SK-N-SH treated with all-trans-retinoic acid at 6 μM for 48 hours (cell line): Measurements from ENCODE around the gene PRSS22.

Source experiments
- ATAC-seq: fragments of 200-7000 bp; cut with Tn5 transposase; 3 replicates; pipeline ENCODE4 v1.9.1; 2020; ENCODE audit warnings: mild to moderate bottlenecking, moderate library complexity
- ARNTL ChIP-seq: fragments of 450-650 bp; formaldehyde crosslinking; IDR thresholded peaks from 2 replicates; pipeline ENCODE4 v1.5.0; 2020; ENCODE audit warnings: low read depth, mild to moderate bottlenecking, moderate library complexity, borderline replicate concordance
- BACH2 ChIP-seq: fragments of 250-450 bp; sonication (Bioruptor Pico); IDR thresholded peaks from 2 replicates; pipeline ENCODE4 v1.9.0; 2021; ENCODE audit warnings: mild to moderate bottlenecking, borderline replicate concordance
- CREB5 ChIP-seq: fragments of 250-450 bp; sonication (Bioruptor Pico); IDR thresholded peaks from 2 replicates; pipeline ENCODE4 v1.5.1; 2020; ENCODE audit warnings: low read depth, mild to moderate bottlenecking, moderate library complexity
- CSDC2 ChIP-seq: fragments of 250-450 bp; sonication (Bioruptor Pico); IDR thresholded peaks from 2 replicates; pipeline ENCODE4 v1.5.0; 2020; ENCODE audit warnings: mild to moderate bottlenecking, moderate library complexity
- CSRNP3 ChIP-seq: fragments of 250-450 bp; sonication (Bioruptor Pico); IDR thresholded peaks from 2 replicates; pipeline ENCODE4 v1.5.1; 2021; ENCODE audit warnings: mild to moderate bottlenecking, moderate library complexity
- ESRRG ChIP-seq: fragments of 250-450 bp; sonication (Bioruptor Pico); IDR thresholded peaks from 2 replicates; pipeline ENCODE4 v1.6.1; 2021; ENCODE audit warnings: mild to moderate bottlenecking
- OSR1 ChIP-seq: fragments of 250-450 bp; sonication (Bioruptor Pico); IDR thresholded peaks from 2 replicates; pipeline ENCODE4 v1.8.0; 2022; ENCODE audit warnings: moderate library complexity, mild to moderate bottlenecking, inconsistent platforms
- PATZ1 ChIP-seq: fragments of 250-450 bp; sonication (Bioruptor Pico); IDR thresholded peaks from 2 replicates; pipeline ENCODE4 v1.8.0; 2020; ENCODE audit warnings: mild to moderate bottlenecking, moderate library complexity, borderline replicate concordance
- POU6F1 ChIP-seq: fragments of 250-450 bp; sonication (Bioruptor Pico); IDR thresholded peaks from 2 replicates; pipeline ENCODE4 v1.8.0; 2021; ENCODE audit warnings: low read depth, mild to moderate bottlenecking, moderate library complexity, borderline replicate concordance
- PPARA ChIP-seq: fragments of 250-450 bp; sonication (Bioruptor Pico); IDR thresholded peaks from 2 replicates; pipeline ENCODE4 v1.5.0; 2020; ENCODE audit warnings: mild to moderate bottlenecking, borderline replicate concordance
- RARB ChIP-seq: fragments of 250-450 bp; sonication (Bioruptor Pico); IDR thresholded peaks from 2 replicates; pipeline ENCODE4 v1.8.0; 2021; ENCODE audit warnings: mild to moderate bottlenecking, moderate library complexity
- SNAI2 ChIP-seq: fragments of 250-450 bp; sonication (Bioruptor Pico); IDR thresholded peaks from 2 replicates; pipeline ENCODE4 v1.5.0; 2020; ENCODE audit warnings: mild to moderate bottlenecking, moderate library complexity
- TCF4 ChIP-seq: fragments of 250-450 bp; sonication (Bioruptor Pico); IDR thresholded peaks from 2 replicates; pipeline ENCODE4 v1.8.0; 2021; ENCODE audit warnings: mild to moderate bottlenecking, moderate library complexity, borderline replicate concordance
- TOX ChIP-seq: fragments of 250-450 bp; sonication (Bioruptor Pico); IDR thresholded peaks from 2 replicates; pipeline ENCODE4 v1.8.0; 2021; ENCODE audit warnings: mild to moderate bottlenecking, moderate library complexity, borderline replicate concordance
- TSHZ2 ChIP-seq: fragments of 250-450 bp; sonication (Bioruptor Pico); IDR thresholded peaks from 2 replicates; pipeline ENCODE4 v1.5.0; 2020; ENCODE audit warnings: mild to moderate bottlenecking, moderate library complexity
- ZC3H10 ChIP-seq: fragments of 250-450 bp; sonication (Bioruptor Pico); IDR thresholded peaks from 2 replicates; pipeline ENCODE4 v1.5.1; 2021; ENCODE audit warnings: mild to moderate bottlenecking, moderate library complexity
- ZFP3 ChIP-seq: fragments of 250-450 bp; sonication (Bioruptor Pico); IDR thresholded peaks from 2 replicates; pipeline ENCODE4 v1.5.0; 2020; ENCODE audit warnings: mild to moderate bottlenecking, moderate library complexity
- ZFP30 ChIP-seq: fragments of 450-650 bp; formaldehyde crosslinking; IDR thresholded peaks from 2 replicates; pipeline ENCODE4 v1.5.0; 2022; ENCODE audit warnings: mild to moderate bottlenecking, moderate library complexity
- ZNF565 ChIP-seq: fragments of 450-650 bp; formaldehyde crosslinking; conservative IDR thresholded peaks from 2 replicates; pipeline ENCODE4 v1.5.0; 2020; ENCODE audit warnings: low read depth, mild to moderate bottlenecking, moderate library complexity
- ZNF70 ChIP-seq: fragments of 450-650 bp; formaldehyde crosslinking; IDR thresholded peaks from 2 replicates; pipeline ENCODE4 v1.5.0; 2020; ENCODE audit warnings: mild to moderate bottlenecking, moderate library complexity
- ZNF8 ChIP-seq: fragments of 450-650 bp; formaldehyde crosslinking; IDR thresholded peaks from 2 replicates; pipeline ENCODE4 v1.5.0; 2020; ENCODE audit warnings: mild to moderate bottlenecking, moderate library complexity

PRSS22 gene

GRCh38 chr16:2856061-2856670 lies 1.8 kb downstream of the PRSS22 start:
- TF ChIP-seq TOX (CRISPR knock-in tag): no peak
- TF ChIP-seq CREB5 (CRISPR knock-in tag): no peak
- no peak for TF ChIP-seq ESRRG (CRISPR knock-in tag)
- no peak for TF ChIP-seq BACH2 (CRISPR knock-in tag)
- TF ChIP-seq ZC3H10 (CRISPR knock-in tag): no peak
- no peak for TF ChIP-seq PATZ1 (CRISPR knock-in tag)
- TF ChIP-seq ZNF8 (CRISPR knock-in tag): no peak
- peak; percentile 47 for ATAC-seq

- ATAC-seq: no peak
- TF ChIP-seq OSR1 (no peak), TOX (CRISPR knock-in tag) (no peak), BACH2 (CRISPR knock-in tag) (no peak), ZNF70 (CRISPR knock-in tag) (no peak), ZNF8 (CRISPR knock-in tag) (no peak), TCF4 (CRISPR knock-in tag) (no peak), POU6F1 (CRISPR knock-in tag) (no peak), ZNF565 (CRISPR knock-in tag) (no peak)
Measured at GRCh38 chr16:2855536-2855935, 2.4 kb downstream of the PRSS22 start.

- TF ChIP-seq ZNF8 (CRISPR knock-in tag): no peak
- TF ChIP-seq ESRRG (CRISPR knock-in tag): no peak
- TF ChIP-seq ZC3H10 (CRISPR knock-in tag): no peak
- TF ChIP-seq PATZ1 (CRISPR knock-in tag): no peak
- TF ChIP-seq ZFP30 (CRISPR knock-in tag): no peak
- TF ChIP-seq CSRNP3 (CRISPR knock-in tag): no peak
- TF ChIP-seq PPARA (CRISPR knock-in tag): no peak
- TF ChIP-seq SNAI2 (CRISPR knock-in tag): no peak
- no peak for TF ChIP-seq ARNTL (CRISPR knock-in tag)
- TF ChIP-seq OSR1: no peak
- TF ChIP-seq BACH2 (CRISPR knock-in tag): no peak
- no peak for TF ChIP-seq CSDC2 (CRISPR knock-in tag)
- TF ChIP-seq POU6F1 (CRISPR knock-in tag): no peak
- TF ChIP-seq RARB (CRISPR knock-in tag): no peak
- TF ChIP-seq TSHZ2 (CRISPR knock-in tag): no peak
- TF ChIP-seq ZFP3 (CRISPR knock-in tag): no peak
- no peak for ATAC-seq
Measured at GRCh38 chr16:2854700-2855309, 3.2 kb downstream of the PRSS22 start.
